Kidney glomerular epithelial cell (primary cell): Measurements from ENCODE around the gene CD274.
"Not testable (repeated sequence)": the region's sequence is repeated elsewhere in the genome, so short reads cannot be mapped to it uniquely, and the experiment has no call there.

Experiments
- DNase-seq: peaks from one replicate; lab custom pipeline; 2025; lab: John Stamatoyannopoulos, UW

The CD274 gene

GRCh38 chr9:5466766-5467165, 16.4 kb downstream of the CD274 start:
- DNase-seq = no peak

- DNase-seq = no peak
Observed at GRCh38 chr9:5468850-5469249, 18.5 kb downstream of the CD274 start.

- no peak for DNase-seq
Observed at GRCh38 chr9:5470122-5470521, 19.8 kb downstream of the CD274 start.

DNA sequence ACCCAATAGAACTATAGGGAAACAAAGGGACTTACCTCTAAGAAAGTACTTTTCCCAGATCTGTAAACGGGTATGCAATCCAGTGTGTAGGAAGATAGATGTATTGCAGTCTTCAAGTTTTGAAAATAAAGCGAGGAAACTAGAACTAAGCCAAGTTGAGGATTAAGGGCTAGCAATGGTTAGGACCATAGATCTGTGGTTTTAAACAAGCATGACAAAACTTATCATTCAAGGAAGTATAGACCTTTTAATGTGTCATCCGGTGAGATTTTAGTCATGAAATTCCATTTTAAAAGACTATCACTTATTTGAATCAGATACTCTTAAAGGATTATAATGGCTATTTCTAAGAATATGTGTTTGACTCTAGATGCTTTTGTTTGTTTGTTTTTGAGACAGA, 20.5 kb downstream of the CD274 start:
- DNase-seq = no peak

GRCh38 chr9:5475611-5476010, 25.3 kb downstream of the CD274 start:
- DNase-seq = not testable (repeated sequence)

- no peak for DNase-seq
Observed at GRCh38 chr9:5478206-5478605, 27.9 kb downstream of the CD274 start.

DNA sequence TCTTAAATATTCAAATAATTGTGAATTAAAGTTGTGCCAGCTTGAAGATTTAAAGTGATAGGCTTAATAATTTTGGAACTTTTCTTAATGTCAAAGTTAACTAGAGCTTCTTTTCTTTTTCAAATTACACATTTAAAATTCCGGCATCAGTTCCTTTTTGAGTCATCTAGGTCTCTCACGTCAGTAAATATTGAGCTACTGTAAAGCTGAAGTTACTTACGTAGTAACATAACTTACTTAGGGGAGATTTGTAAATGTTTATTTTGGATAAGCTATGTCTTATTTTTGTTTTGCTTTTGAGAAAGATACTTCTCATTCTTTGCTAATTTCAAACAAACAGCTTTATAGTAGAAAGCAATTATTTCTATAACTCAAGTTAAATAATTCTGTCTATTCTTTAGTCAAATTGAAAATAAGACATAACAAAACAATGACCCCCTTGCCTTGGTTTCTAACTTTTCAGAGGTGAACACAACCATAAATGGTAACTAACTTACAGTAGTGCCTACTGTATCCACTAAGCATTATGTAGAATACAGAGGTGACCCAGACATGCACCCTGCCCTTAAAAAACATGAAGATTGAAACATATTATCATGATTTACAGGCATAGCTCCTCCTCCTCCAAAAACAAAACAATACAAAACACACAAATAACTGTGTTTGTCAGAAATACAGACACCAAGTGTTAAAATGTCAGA, 29.8 kb downstream of the CD274 start:
- no peak for DNase-seq

DNA sequence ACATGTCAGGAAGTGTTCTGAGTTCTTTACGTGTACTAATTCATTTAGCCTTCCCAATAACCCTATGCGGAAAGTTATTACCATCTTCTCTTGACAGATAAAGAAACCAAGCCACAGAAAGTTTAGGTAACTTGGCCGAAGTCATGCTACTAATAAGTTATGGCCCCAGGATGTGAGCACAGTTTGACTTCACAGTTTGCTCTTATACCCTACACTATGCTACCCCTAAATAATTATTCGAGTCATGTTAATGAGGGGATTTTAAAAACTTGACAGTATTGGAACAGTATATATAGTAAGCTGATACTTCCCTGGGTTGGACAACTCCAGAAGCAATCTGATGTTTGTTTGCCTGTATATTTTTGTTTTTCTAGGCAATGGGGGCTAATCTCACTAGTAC, 30.6 kb downstream of the CD274 start:
- DNase-seq = no peak

GRCh38 chr9:5481322-5482040, 31.1 kb downstream of the CD274 start:
- no peak for DNase-seq

- no peak for DNase-seq
Observed at GRCh38 chr9:5482194-5482593, 31.9 kb downstream of the CD274 start.

DNA sequence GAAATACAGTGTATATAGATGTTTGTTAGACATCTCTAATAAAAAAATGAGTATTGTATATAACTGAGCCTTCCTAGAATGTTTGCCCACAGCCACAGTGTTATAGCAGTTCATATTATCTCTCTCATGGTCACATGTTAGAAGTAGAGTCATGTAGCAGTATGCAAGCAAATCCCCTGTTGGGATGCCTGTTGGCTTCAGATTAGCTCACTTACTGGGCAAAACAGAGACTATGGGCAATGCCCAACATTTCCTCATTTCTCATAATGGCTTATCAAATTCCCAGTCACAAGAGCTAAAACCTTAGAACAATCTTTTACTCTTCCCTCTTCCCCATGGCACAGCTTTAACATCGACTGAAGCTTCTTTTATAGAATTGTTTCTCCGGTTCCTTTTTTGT, 33.0 kb downstream of the CD274 start:
- DNase-seq = no peak

DNA sequence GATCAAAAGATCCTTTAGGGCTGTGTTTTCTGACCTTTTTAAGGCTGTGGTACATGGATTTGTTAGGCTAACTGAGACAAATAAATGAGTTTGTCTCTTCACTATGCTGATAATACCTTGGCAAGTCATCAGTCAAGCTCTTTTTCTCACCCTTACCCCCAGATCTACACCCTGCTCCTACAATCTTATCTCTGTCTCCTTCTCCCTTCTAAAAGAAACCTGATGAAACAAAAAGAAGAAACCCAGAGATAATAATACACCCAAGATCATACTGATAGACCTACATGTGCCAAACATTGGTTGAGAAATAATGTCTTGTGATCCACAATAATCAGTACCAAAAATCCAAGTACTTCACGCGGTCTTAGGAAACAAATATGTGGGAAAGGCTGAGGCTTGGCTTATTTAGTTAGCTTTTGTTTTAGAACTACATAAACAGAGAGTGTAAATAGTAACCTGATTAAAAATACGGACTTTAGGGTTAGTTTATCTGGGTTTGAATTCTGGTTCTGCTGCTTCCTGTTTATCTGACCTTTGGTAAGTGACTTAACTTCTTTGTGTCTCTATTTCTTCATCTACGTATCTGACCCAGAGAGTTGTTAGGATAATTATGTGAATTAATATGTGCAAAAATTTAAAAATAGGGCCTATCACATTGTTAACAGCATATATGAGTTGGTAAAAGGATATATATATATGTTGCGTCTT, 35.2 kb downstream of the CD274 start:
- DNase-seq = no peak

DNA sequence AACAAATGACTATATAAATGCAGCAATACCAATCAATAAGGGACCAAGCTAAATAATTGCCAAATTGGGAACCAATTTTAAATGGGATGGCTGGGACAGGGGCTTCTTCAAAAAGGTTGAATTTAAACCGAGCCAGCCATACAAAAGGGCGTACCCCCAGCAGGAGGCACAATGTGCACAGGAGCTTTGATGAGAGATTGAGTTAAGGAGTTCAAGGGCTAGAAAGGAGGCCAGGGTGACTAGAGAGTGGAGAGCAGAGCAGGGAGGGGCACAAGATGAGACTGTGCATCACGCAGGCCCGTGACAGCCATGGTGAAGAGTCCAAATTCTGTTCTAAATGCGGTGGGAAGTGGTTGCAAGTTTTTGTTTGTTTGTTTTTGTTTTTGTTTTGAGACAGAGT, 36.6 kb downstream of the CD274 start:
- DNase-seq = no peak

GRCh38 chr9:5488221-5489008, 38.1 kb downstream of the CD274 start:
- DNase-seq = no peak

DNA sequence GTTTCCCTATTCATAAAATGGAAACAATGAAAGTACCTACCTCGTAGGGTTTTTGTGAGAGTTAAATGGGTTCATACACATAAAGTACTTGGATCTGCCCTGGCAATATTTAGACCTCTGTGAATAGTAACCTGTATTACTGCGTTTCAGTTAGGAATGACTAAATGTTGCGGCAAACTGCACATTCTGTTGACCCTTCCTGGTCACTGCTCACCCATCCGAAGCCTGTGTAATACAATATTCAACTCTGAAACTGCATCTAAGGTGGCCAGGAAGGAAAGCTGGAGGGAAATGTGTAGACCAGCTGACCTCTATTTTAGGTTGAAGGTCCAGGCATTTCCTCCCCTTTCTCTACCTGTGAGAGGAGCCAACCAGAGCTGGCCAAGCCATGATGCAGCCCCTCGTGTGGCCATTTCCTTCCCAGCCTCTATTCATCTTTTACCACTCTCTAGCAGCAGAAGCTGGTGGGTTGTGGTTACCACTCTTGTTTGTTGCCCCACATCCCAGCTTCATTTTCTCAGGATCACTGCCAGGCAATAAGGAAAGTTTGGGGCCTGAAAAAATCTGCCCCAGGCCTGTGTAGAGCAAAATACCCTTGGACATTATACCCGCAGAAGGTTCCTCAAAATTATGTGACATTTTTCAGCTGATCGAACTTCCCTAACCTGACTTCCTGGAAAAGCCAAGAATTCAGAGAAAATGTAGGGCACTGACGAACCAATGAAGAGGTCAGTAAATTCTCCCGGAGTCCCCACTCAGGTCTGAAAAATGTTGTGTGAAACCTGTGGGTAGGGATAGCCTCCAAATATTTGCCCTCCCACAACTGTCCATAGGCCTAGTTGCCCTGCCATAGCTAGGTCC, 39.5 kb downstream of the CD274 start:
- DNase-seq = peak; percentile 27

DNA sequence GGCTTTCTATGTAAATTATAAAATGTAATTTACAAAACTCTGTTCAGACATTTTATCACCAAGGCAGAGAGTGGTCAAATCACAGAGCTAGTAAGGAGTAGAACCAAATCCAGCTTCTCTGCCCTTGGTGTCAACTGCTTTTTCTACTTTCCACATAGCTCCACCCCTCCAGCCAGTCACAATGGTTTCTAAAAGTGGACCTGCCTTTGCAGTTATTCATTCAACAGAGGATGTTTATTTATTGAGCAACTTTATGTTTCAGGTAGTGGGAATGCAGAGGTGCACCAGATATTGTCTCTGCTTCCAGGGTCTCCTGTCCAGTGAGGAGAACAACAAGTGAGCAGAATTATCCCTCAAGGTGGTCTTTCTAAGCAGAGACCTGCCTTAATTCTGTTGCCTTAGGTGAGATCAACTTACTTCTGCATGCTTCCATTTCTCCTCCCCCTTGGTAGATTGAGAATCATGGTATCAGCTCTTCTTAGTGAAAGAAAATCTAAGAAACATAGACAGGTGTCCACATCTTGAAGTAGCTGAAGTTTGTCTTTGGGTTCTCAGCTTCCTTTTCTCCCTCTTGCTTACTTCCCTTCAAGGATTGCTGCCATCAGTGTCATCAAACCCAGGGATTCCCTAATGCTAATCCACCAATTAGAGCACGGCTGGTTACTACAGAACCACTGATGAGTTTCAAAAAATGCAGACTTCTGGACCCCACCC, 42.8 kb downstream of the CD274 start:
- peak; percentile 39 for DNase-seq

DNA sequence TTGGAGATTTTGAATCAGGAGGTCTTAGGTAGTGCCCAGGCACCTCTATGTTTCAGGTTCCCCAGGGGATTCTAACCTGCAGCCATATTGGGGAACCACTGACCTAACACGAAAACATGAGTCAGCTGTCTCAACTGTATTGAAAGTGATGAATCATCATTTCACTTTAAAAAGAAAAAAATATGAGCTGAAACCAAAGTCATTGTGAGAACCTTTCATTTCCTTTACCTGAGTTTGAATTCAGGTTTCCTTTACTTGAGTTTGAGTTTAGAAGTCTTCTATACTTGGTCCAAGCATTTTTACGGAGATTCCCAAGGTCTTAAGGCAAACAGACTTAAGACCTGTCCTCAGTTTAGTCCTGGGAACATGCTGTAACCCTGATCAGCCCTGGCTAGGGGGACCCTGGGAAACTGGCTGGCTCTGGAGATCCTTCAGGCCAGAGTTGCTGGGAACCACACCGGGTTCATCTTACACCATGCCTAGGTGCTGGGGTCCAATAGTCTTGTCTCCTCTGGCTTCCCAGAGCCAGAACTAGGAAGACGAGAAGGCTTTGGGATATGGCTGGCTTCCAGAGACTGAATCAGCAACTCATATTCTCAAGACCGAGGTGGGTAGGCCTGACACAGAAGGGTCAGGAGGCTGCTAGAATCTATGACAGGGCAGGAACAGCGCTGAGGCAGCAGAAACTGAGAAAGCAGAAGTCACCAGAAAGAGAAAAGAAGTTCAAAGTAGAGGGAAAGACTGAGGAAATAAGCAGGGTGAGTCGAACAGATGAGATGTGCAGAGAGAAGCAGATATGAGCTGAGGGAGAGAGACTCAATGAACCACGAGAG, 43.6 kb downstream of the CD274 start:
- peak; percentile 70 for DNase-seq

DNA sequence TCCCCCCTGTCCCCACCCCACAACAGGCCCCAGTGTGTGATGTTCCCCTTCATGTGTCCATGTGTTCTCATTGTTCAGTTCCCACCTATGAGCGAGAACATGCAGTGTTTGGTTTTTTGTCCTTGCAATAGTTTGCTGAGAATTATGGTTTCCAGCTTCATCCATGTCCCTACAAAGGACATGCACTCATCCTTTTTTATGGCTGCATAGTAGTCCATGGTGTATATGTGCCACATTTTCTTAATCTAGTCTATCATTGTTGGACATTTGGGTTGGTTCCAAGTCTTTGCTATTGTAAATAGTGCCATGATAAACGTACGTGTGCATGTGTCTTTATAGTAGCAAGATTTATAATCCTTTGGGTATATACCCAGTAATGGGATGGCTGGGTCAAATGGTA, 44.4 kb downstream of the CD274 start:
- not testable (repeated sequence) for DNase-seq

DNA sequence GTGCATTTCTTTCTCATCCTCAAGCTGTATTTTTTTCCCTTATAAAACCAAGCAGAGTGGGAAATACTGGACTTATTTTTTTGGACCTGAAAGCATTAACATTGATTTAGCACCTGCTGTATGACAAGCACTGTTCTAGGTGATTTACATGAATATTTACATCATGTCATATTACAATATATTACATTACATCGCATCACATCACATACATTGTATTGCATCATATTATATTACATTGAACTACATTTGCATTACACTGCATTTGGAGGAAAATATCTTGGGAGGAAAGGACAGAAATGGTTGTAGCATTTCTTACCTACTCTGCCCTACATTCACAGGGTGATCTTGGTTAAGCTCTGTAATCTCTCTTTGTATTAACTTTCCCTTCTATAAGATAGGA, 48.8 kb downstream of the CD274 start:
- DNase-seq = no peak

DNA sequence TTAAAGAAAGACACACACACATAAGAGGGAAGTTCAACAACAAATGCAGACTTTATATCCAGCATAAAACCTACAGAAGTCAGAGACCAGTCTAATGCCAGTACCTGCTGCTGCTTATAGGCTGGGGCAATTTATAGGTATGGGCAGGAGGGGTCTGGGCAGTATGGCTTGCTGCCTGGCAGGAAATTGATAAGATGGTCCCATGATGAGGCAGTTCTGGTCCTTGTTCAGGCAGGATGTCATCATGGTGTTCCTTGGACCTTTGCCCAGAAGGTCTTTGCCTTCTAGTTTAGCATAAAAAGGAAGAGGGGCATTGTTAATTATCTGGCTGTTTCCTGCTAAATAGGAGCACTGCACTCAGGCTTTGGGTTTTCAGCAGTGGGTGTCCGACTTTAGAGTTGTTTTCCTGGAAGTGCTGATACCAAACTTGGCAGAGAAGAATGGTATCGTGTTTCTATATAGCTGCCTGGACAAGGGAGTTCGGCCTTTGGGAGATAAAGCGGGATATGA, 49.6 kb downstream of the CD274 start:
- DNase-seq = no peak
